Activated CD4-positive, CD25-positive, alpha-beta regulatory T cell treated with anti-CD3 and anti-CD28 coated beads, Interleukin-2, amount 50 U/mL, for 24 hours (primary cell): Measurements from ENCODE around the gene CCDC136.

Experiments
- ATAC-seq, 2 donors: fragments of 150-1000 bp; cut with Tn5 transposase; one replicate each; pipeline ENCODE4 v1.10.0; 2021; ENCODE audit warnings: mild to moderate bottlenecking in 1 of 2, moderate library complexity in 1 of 2

The CCDC136 gene

DNA sequence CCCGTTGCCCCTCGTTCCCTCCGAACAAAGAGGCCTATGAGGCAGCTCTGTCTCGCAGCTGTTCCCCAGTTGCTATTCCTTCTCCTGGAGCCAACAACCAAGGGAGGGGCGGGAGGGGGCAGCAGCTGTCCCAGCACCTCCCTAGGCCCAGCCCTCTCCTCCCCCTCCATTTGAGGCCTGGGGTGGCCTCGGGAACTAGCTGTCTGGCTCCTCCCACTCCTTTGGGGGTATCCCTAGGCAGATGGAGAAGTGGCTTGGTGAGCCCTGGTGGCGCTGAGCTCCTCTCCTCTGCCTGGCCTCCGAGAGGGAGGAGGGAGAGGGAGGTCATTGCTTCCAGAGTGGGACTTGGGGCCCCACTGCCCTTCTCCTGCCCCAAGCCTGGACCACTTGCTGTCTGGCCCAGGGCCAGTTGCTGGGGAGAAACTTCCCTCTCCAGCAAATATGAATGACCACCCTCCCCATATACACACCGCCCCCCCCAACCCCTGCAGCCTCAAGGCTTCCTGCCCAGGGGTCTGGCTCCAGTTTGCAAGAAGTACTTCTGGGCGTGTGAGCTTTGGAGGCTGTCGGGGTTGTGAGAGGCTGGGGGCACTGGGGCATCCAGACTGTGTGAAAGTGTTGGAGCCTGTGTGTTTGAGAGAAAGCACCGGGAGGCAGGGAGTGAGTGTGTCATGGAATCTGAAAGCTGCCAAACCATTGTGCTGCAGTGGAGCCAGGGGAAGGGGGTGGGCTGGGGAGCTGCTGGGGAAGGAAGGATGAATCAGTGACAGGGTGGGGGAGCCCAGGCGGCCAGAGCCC, 41.6 kb downstream of the CCDC136 start:
- ATAC-seq, result no peak

- ATAC-seq, result no peak
Observed at GRCh38 chr7:128833946-128834325, 42.2 kb downstream of the CCDC136 start.

- no peak for ATAC-seq
Observed at GRCh38 chr7:128835231-128835751, 43.5 kb downstream of the CCDC136 start.

DNA sequence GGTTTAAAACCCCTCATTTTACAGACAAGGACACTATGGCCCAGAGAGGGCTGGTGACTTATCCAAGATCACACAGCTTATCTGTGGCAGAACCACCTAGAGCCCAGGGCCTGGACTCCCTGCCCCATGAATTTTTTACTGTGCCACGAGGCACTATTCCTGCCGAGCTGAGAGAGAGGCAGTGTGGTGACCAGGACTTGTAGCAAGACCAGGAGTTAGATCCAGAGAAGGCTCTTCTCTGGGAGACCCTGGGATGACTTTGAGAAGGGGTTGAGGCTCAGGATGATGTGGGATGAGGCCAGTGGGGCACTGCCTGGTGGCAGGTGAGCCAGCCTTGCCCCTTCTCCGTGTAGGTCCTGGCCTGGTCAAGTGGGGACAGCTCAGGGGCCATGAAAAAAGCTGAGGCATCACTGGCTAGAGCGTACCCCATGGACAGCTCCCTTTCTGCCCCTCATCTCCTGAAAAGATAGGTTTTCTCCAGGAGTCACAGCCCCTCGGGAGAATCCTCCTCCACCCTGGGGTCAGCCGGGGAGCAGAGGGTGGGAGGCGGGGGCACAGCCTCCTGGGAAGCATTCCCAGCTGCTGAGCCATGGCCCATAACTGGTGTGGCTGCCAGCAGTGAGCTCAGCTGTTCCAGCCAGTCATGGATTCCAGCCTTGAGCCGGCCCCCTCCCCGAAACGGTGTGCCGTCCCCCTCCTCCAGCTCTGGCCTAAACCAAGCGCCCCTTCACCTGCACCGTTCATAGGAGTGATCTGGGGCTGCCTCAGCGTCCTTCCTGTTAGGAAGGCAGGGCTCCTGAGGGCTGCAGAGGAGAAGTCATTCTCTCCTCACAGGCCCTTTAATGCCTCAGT, 44.2 kb downstream of the CCDC136 start:
- ATAC-seq, result no peak

DNA sequence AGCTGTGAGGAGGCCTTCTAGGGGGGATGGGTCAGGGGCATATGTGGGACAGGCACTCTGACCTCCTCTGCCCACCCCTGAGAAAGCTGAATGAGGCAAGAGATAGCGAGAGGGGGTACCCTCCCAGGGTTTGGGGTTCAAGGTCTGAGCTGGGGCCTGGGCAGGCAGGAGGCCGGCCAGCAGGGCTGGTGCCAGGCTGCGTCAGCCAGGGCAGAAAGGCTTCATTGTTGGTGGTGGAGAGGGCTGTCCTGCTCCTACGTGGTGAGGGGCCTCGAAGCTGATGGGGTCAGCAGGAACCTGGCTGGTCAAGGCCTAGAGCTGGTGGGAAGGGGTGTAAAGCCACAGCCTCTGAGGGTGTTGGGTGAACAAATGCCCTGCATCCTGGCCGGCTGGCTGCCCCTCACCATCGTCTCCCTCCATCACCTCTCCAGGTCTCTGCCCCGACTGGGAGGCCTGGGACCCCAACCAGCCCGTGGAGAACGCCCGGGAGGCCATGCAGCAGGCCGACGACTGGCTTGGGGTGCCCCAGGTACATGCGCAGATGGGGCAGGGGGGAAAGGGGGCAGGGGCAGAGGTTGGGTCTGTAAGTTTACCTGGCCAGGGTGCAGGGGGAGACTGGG, 45.1 kb downstream of the CCDC136 start:
- no peak for ATAC-seq

DNA sequence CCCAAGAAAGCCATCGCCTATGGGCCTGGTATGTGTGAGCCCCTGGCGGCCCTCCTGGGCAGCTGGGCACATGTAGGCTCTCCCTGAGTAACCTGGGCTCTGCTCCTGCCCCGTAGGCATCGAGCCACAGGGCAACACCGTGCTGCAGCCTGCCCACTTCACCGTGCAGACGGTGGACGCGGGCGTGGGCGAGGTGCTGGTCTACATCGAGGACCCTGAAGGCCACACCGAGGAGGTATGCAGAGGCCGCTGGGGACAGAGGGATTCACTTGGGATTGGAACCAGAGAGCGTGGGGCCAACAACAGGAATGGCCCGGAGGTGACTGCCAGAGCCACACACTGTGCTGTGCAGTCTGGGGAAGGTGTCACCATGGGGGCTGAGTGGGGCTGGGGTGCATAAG, 45.8 kb downstream of the CCDC136 start:
- no peak for ATAC-seq

- no peak for ATAC-seq
Observed at GRCh38 chr7:128838109-128838779, 46.5 kb downstream of the CCDC136 start.

- no peak for ATAC-seq
Observed at GRCh38 chr7:128838981-128839731, 47.4 kb downstream of the CCDC136 start.

DNA sequence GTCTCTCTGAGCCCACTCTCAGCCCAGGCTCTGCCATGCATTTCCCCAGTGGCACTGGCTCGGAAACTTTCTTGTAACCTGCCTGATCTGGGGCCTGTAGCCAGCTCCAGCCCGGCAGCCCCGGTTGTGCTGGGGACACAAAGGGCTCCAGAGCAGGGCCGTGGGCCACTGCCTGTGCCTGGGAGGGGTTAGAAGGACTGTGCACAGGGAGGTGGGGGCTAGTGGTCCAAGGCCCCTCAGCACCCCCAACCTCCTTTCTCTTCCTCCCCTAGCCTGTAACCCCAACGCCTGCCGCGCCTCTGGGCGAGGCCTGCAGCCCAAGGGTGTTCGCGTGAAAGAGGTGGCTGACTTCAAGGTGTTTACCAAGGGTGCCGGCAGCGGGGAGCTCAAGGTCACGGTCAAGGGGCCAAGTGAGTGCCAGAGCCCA, 48.0 kb downstream of the CCDC136 start:
- ATAC-seq, result no peak

DNA sequence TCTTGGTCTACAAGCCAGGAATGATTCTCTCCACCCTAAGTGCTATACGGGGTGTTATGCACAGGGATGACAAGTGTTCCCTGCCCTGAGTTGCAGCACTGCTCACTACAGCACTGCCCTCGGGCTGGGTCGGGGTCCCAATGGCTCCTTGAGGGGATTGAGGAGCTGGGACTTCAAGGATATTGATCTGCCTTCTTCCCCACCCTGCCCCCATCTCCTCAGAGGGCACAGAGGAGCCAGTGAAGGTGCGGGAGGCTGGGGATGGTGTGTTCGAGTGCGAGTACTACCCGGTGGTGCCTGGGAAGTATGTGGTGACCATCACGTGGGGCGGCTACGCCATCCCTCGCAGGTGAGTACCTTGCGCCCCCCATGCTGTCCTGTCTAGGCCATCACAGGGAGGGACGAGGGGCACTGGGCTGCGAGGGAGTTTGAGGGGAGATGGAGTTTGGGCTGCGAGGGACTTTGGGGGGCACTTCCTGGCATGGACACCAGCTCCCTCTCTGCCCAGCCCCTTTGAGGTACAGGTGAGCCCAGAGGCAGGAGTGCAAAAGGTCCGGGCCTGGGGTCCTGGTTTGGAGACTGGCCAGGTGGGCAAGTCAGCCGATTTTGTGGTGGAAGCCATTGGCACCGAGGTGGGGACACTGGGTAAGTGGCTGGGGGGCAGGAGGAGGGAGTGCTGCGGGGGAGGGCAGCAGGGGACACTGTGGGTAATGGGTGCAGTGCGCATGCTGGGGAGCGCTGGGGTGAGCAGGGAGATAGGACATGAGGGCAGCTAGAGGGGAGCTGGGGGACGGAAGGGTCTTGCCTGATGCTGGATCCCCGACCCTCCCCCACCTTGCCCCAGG, 48.8 kb downstream of the CCDC136 start:
- no peak for ATAC-seq

GRCh38 chr7:128841171-128841690, 49.5 kb downstream of the CCDC136 start:
- ATAC-seq, result no peak

DNA sequence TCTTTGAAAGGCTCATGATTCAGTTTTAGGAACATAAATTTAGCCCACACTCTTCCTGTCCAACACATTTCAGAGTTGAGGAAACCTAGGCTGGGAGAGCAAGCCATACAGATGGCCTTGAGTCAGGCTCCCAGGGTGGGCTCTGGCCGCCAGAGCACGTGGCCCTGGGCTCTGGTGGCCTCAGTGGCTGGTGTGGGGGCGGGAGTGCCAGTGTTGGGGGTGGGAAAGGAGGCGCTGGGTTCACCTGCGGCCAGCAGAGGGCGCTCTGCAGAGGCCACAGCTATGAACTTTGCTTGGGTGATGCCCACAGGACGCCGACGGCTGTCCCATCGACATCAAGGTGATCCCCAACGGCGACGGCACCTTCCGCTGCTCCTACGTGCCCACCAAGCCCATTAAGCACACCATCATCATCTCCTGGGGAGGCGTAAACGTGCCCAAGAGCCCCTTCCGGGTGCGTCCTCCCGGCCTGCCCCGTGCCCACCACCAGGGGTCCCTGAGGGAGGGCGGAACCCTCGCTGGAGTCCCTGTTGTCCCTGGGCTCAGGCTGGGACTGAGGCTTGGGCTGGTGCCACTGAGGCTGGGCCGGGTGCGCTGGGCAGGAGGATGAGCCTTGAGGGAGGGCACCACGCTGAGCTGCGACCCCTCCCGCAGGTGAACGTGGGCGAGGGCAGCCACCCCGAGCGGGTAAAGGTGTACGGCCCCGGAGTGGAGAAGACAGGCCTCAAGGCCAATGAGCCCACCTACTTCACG, 50.3 kb downstream of the CCDC136 start:
- ATAC-seq, result peak; percentile 42 to 50

DNA sequence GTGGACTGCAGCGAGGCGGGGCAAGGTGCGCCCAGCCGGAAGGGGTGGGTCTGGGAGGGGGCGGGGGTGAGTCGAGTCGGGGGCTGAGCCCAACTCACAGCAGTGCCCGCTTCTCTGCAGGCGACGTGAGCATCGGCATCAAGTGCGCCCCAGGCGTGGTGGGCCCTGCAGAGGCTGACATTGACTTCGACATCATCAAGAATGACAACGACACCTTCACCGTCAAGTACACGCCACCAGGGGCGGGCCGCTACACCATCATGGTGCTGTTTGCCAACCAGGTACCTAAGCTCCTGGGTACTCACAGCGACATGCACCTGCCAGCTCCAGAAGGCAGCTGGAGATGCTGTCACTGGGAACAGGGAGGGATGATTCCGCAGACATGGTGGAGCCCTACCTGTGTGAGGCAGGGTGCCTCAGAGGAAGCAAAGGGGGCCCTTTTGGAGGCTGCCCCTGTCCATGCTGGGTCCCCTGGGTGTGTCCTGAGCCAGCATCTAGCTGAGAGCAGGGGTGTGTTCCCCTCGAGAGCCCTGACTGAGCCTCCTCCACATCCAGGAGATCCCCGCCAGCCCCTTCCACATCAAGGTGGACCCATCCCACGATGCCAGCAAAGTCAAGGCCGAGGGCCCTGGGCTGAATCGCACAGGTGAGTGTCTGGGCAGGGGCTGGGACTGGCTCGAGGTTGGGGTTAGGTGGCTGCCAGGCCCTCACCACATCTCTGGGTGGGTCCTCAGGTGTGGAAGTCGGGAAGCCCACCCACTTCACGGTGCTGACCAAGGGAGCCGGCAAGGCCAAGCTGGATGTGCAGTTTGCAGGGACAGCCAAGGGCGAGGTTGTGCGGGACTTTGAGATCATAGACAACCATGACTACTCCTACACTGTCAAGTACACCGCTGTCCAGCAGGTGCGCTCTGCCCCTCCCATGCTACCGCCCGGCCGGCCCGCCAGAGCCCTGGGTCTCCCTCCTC, 51.2 kb downstream of the CCDC136 start:
- ATAC-seq, result no peak

- ATAC-seq, result no peak
Observed at GRCh38 chr7:128843938-128844621, 52.3 kb downstream of the CCDC136 start.

DNA sequence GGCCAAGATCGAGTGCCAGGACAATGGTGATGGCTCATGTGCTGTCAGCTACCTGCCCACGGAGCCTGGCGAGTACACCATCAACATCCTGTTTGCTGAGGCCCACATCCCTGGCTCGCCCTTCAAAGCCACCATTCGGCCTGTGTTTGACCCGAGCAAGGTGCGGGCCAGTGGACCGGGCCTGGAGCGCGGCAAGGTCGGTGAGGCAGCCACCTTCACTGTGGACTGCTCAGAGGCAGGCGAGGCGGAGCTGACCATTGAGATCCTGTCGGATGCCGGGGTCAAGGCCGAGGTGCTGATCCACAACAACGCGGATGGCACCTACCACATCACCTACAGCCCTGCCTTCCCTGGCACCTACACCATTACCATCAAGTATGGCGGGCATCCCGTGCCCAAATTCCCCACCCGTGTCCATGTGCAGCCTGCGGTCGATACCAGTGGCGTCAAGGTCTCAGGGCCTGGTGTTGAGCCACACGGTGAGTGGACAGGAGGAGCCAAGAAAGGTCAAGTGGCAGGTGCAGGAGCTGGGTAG, 53.1 kb downstream of the CCDC136 start:
- no peak for ATAC-seq

GRCh38 chr7:128845475-128845874, 53.7 kb downstream of the CCDC136 start:
- no peak for ATAC-seq

DNA sequence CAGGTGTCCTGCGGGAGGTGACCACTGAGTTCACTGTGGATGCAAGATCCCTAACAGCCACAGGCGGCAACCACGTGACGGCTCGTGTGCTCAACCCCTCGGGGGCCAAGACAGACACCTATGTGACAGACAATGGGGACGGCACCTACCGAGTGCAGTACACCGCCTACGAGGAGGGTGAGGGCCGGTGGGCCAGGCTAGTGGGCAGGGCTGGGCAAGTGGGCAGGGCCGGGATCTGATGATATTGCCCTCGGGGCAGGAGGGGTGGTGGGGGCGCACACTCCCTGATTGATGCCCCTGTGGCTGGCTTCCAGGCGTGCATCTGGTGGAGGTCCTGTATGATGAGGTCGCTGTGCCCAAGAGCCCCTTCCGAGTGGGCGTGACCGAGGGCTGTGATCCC, 54.2 kb downstream of the CCDC136 start:
- ATAC-seq, result no peak
